Central memory CD4-positive, alpha-beta T cell (primary cell): ENCODE data around the gene ARHGAP32.

Source experiments
- DNase-seq: peaks from one replicate; pipeline ENCODE4 v3.0.0; 2022

The ARHGAP32 gene

GRCh38 chr11:129106788-129107187, 85.3 kb downstream of the ARHGAP32 start:
- DNase-seq = no peak

GRCh38 chr11:129102756-129103155, 89.4 kb downstream of the ARHGAP32 start:
- DNase-seq = no peak

- no peak for DNase-seq
Measured at GRCh38 chr11:129102225-129102624, 89.9 kb downstream of the ARHGAP32 start.

GRCh38 chr11:129093283-129093682, 98.8 kb downstream of the ARHGAP32 start:
- no peak for DNase-seq

- DNase-seq = no peak
Measured at GRCh38 chr11:129090056-129090455, 102.1 kb downstream of the ARHGAP32 start.

- DNase-seq = no peak
Measured at GRCh38 chr11:129089279-129089678, 102.8 kb downstream of the ARHGAP32 start.

GRCh38 chr11:129086976-129087375, 105.1 kb downstream of the ARHGAP32 start:
- DNase-seq = no peak

GRCh38 chr11:129077191-129077590, 114.9 kb downstream of the ARHGAP32 start:
- no peak for DNase-seq

GRCh38 chr11:129075757-129076156, 116.4 kb downstream of the ARHGAP32 start:
- no peak for DNase-seq

GRCh38 chr11:129067454-129067853, 124.7 kb downstream of the ARHGAP32 start:
- DNase-seq = no peak

GRCh38 chr11:129066229-129066628, 125.9 kb downstream of the ARHGAP32 start:
- no peak for DNase-seq

- DNase-seq = no peak
Measured at GRCh38 chr11:129063118-129063517, 129.0 kb downstream of the ARHGAP32 start.

- DNase-seq = no peak
Measured at GRCh38 chr11:129061492-129062230, 130.5 kb downstream of the ARHGAP32 start.

GRCh38 chr11:129056916-129057315, 135.2 kb downstream of the ARHGAP32 start:
- no peak for DNase-seq

- no peak for DNase-seq
Measured at GRCh38 chr11:129055196-129055595, 136.9 kb downstream of the ARHGAP32 start.

GRCh38 chr11:129048911-129049310, 143.2 kb downstream of the ARHGAP32 start:
- DNase-seq = no peak

GRCh38 chr11:129045150-129045549, 147.0 kb downstream of the ARHGAP32 start:
- no peak for DNase-seq

- no peak for DNase-seq
Measured at GRCh38 chr11:129042503-129042902, 149.6 kb downstream of the ARHGAP32 start.

- no peak for DNase-seq
Measured at GRCh38 chr11:129041611-129042018, 150.5 kb downstream of the ARHGAP32 start.

- no peak for DNase-seq
Measured at GRCh38 chr11:129040934-129041333, 151.2 kb downstream of the ARHGAP32 start.

- no peak for DNase-seq
Measured at GRCh38 chr11:129035244-129035643, 156.9 kb downstream of the ARHGAP32 start.

- DNase-seq = no peak
Measured at GRCh38 chr11:129034001-129034400, 158.1 kb downstream of the ARHGAP32 start.

GRCh38 chr11:129023968-129024676, 168.0 kb downstream of the ARHGAP32 start:
- DNase-seq = no peak

GRCh38 chr11:129021295-129021694, 170.8 kb downstream of the ARHGAP32 start:
- DNase-seq = no peak
